Activated T-cell treated with anti-CD3 and anti-CD28 coated beads, Interleukin-2, amount 50 U/mL, for 72 hours (primary cell): ENCODE data around the gene HES5. TPM values are rescaled to one million over a fixed set of nuclear protein-coding genes. Genes with fewer than 3 reads are reported as not detected.

Experiments
- ATAC-seq, 2 donors: fragments of 150-1000 bp; cut with Tn5 transposase; replicated peaks in 1 of 2; 2 replicates each; pipeline ENCODE4 v1.10.0; 2021; ENCODE audit warnings: moderate library complexity in 2 of 2, mild to moderate bottlenecking in 1 of 2
- DNase-seq, 2 donors: peaks; one replicate each; pipeline ENCODE4 v3.0.0; 2021 to 2022; ENCODE audit warnings: mixed read lengths in 1 of 2
- H3K27ac Mint-ChIP-seq: one replicate; pipeline ENCODE4 v1.8.0; 2022; ENCODE audit warnings: mild to moderate bottlenecking, moderate library complexity, mixed read lengths
- H3K27me3 Mint-ChIP-seq: one replicate; pipeline ENCODE4 v1.8.0; 2022; ENCODE audit warnings: low read depth, mixed read lengths
- H3K36me3 Mint-ChIP-seq, 2 donors: one replicate each; pipeline ENCODE4 v1.8.0; 2022; ENCODE audit warnings: mixed read lengths in 2 of 2, mild to moderate bottlenecking in 1 of 2; ENCODE audit not compliant: insufficient read depth in 2 of 2
- H3K4me1 Mint-ChIP-seq: one replicate; pipeline ENCODE4 v1.8.0; 2022; ENCODE audit warnings: low read depth, mixed read lengths
- H3K4me3 Mint-ChIP-seq, 2 donors: one replicate each; pipeline ENCODE4 v1.8.0; 2022; ENCODE audit warnings: mild to moderate bottlenecking in 2 of 2, mixed read lengths in 2 of 2, moderate library complexity in 2 of 2
- H3K9me3 Mint-ChIP-seq, 2 donors: one replicate each; pipeline ENCODE4 v1.8.0; 2022; ENCODE audit warnings: mixed read lengths in 2 of 2
- total RNA-seq, 2 donors: library from RNA; stranded (reverse); gene quantifications; one replicate each; pipeline ENCODE4 v1.2.3, GENCODE V29; 2022

The HES5 gene
- total RNA-seq, 2 donors from 2014 or later = 0.49 TPM; not detected in 1

GRCh38 chr1:2519029-2519685 lies 10.9 kb downstream of the HES5 start:
- H3K4me1 Mint-ChIP-seq = peaks cover 22% of the 10 kb centered on the region
- H3K9me3 Mint-ChIP-seq = no peaks in the 10 kb centered on the region
- ATAC-seq = no peak
- DNase-seq = no peak
- no peak overlapping the region for H3K27ac Mint-ChIP-seq
- no peak overlapping the region for H3K4me3 Mint-ChIP-seq
- H3K27me3 Mint-ChIP-seq = no peaks in the 10 kb centered on the region
- peaks cover 4 to 7% of the 10 kb centered on the region in 2 donors for H3K36me3 Mint-ChIP-seq

- no peak for ATAC-seq
- H3K4me1 Mint-ChIP-seq = peaks cover 16% of the 10 kb centered on the region
- peaks cover 4 to 7% of the 10 kb centered on the region in 2 donors for H3K36me3 Mint-ChIP-seq
Observed at GRCh38 chr1:2518528-2518927, 11.5 kb downstream of the HES5 start.

GRCh38 chr1:2517966-2518365 lies 12.1 kb downstream of the HES5 start:
- Mint-ChIP-seq H3K27me3 (no peaks in the 10 kb centered on the region), H3K4me3 (no peak overlapping the region), H3K36me3 (peaks cover 4 to 7% of the 10 kb centered on the region in 2 donors), H3K27ac (no peak overlapping the region), H3K4me1 (peaks cover 10% of the 10 kb centered on the region), H3K9me3 (no peaks in the 10 kb centered on the region)
- no peak for DNase-seq
- no peak for ATAC-seq

More at GRCh38 chr1:2518528-2518927, 11.5 kb downstream of the HES5 start:
- Mint-ChIP-seq H3K4me3 (no peak overlapping the region), H3K27ac (no peak overlapping the region), H3K9me3 (no peaks in the 10 kb centered on the region), H3K27me3 (no peaks in the 10 kb centered on the region)
- no peak for DNase-seq

- Mint-ChIP-seq H3K4me3 (no peak overlapping the region), H3K36me3 (peaks cover 4% of the 10 kb centered on the region in 2 donors), H3K27ac (no peak overlapping the region), H3K9me3 (no peaks in the 10 kb centered on the region), H3K4me1 (no peaks in the 10 kb centered on the region), H3K27me3 (no peaks in the 10 kb centered on the region)
- no peak for ATAC-seq
- no peak for DNase-seq
Observed at GRCh38 chr1:2516946-2517345, 13.1 kb downstream of the HES5 start.

- Mint-ChIP-seq H3K27me3 (no peaks in the 10 kb centered on the region), H3K4me1 (no peaks in the 10 kb centered on the region), H3K27ac (no peak overlapping the region), H3K4me3 (no peak overlapping the region), H3K9me3 (no peaks in the 10 kb centered on the region), H3K36me3 (peaks cover 3 to 4% of the 10 kb centered on the region in 2 donors)
- no peak for DNase-seq
- no peak for ATAC-seq
Observed at GRCh38 chr1:2516124-2516523, 13.9 kb downstream of the HES5 start.

GRCh38 chr1:2515763-2516080 lies 14.3 kb downstream of the HES5 start:
- Mint-ChIP-seq H3K36me3 (peaks cover 2 to 4% of the 10 kb centered on the region in 2 donors), H3K9me3 (no peaks in the 10 kb centered on the region), H3K27me3 (no peaks in the 10 kb centered on the region), H3K4me3 (no peak overlapping the region), H3K27ac (no peak overlapping the region), H3K4me1 (no peaks in the 10 kb centered on the region)
- ATAC-seq = no peak
- DNase-seq = no peak

- no peaks in the 10 kb centered on the region for H3K9me3 Mint-ChIP-seq
- peaks cover 2 to 4% of the 10 kb centered on the region in 2 donors for H3K36me3 Mint-ChIP-seq
- H3K27me3 Mint-ChIP-seq = no peaks in the 10 kb centered on the region
- H3K27ac Mint-ChIP-seq = no peak overlapping the region
- H3K4me3 Mint-ChIP-seq = no peak overlapping the region
- DNase-seq = no peak
- ATAC-seq = no peak
- H3K4me1 Mint-ChIP-seq = no peaks in the 10 kb centered on the region
Observed at GRCh38 chr1:2514863-2515762, 14.9 kb downstream of the HES5 start.

GRCh38 chr1:2513939-2514652 lies 16.0 kb downstream of the HES5 start:
- H3K27me3 Mint-ChIP-seq = no peaks in the 10 kb centered on the region
- peaks cover under 1 to 3% of the 10 kb centered on the region in 2 donors for H3K36me3 Mint-ChIP-seq
- no peak overlapping the region for H3K4me3 Mint-ChIP-seq
- DNase-seq (no peak), ATAC-seq (no peak)
- no peak overlapping the region for H3K27ac Mint-ChIP-seq
- no peaks in the 10 kb centered on the region for H3K4me1 Mint-ChIP-seq
- H3K9me3 Mint-ChIP-seq = no peaks in the 10 kb centered on the region

GRCh38 chr1:2512862-2513421 lies 17.1 kb downstream of the HES5 start:
- no peak for DNase-seq
- Mint-ChIP-seq H3K9me3 (no peaks in the 10 kb centered on the region), H3K36me3 (no peaks in the 10 kb centered on the region), H3K4me1 (no peaks in the 10 kb centered on the region), H3K27ac (no peak overlapping the region), H3K27me3 (no peaks in the 10 kb centered on the region), H3K4me3 (no peak overlapping the region)
- no peak for ATAC-seq

GRCh38 chr1:2510366-2511155 lies 19.5 kb downstream of the HES5 start:
- no peak overlapping the region for H3K4me3 Mint-ChIP-seq
- ATAC-seq = no peak
- H3K9me3 Mint-ChIP-seq = no peaks in the 10 kb centered on the region
- H3K27ac Mint-ChIP-seq = no peak overlapping the region
- no peaks in the 10 kb centered on the region for H3K36me3 Mint-ChIP-seq
- H3K4me1 Mint-ChIP-seq = no peaks in the 10 kb centered on the region
- DNase-seq = no peak
- H3K27me3 Mint-ChIP-seq = no peaks in the 10 kb centered on the region

GRCh38 chr1:2509589-2509988 lies 20.5 kb downstream of the HES5 start:
- no peaks in the 10 kb centered on the region for H3K36me3 Mint-ChIP-seq

GRCh38 chr1:2508751-2509150 lies 21.3 kb downstream of the HES5 start:
- no peak overlapping the region for H3K27ac Mint-ChIP-seq
- H3K4me3 Mint-ChIP-seq = no peak overlapping the region
- H3K36me3 Mint-ChIP-seq = no peaks in the 10 kb centered on the region
- H3K27me3 Mint-ChIP-seq = no peaks in the 10 kb centered on the region
- ATAC-seq (no peak), DNase-seq (no peak)
- no peaks in the 10 kb centered on the region for H3K4me1 Mint-ChIP-seq
- no peaks in the 10 kb centered on the region for H3K9me3 Mint-ChIP-seq

More at GRCh38 chr1:2509589-2509988, 20.5 kb downstream of the HES5 start:
- ATAC-seq = no peak
- Mint-ChIP-seq H3K9me3 (no peaks in the 10 kb centered on the region), H3K4me3 (no peak overlapping the region), H3K27me3 (no peaks in the 10 kb centered on the region), H3K4me1 (no peaks in the 10 kb centered on the region), H3K27ac (no peak overlapping the region)
- DNase-seq = no peak
